Measurements from ENCODE around the gene STAT3.

STAT3 gene

DNA sequence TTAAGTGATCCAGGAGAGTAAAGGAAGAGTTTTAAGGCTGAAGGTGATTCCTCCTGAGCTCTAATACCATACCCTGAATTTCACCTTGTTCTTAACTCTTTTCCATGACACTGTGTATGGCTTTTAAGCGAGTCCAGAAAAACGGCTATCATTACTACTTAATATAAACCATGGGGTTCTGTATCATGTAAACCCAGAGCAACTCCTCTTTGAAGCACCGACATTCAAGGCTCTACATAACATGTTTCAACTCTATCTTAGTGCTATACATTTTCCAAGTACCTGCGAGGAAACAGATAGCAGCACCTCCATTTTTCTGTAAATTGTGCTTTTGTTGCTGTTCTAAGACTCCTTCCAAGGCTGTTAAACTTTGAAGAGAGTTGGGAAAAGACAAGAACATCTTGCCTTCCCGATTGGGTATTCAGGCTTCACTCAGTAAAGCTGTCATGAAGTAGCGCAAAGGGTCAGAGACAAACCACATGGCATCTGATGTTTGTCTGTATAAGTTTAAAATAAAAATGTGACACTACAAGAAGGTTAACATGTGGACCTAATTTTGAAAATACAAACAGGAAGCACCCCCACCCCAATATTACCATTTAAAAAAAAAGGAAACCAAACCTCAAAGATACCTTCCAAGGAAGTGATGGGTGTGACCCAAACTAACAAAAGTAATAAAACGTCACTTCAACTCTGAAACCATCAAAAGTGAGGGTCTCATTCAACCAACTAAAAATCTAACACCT, 115.9 kb downstream of the STAT3 start:
- CTCF ChIA-PET = interaction anchor here (0.5 kb wide), 1 partner anchor 8 kb away, joined by 3 read pairs; no protein-coding TSS in a partner anchor
- TF ChIP-seq CTBP1 (IDR thresholded peaks at IDR 0.05; ENCODE audit: borderline replicate concordance) = no peak
- no peak for TF ChIP-seq ZNF384 (IDR thresholded peaks at IDR 0.05)
- no peak for TF ChIP-seq L3MBTL2 (conservative IDR thresholded peaks at IDR 0.05)
- TF ChIP-seq NFRKB (IDR thresholded peaks at IDR 0.05) = no peak
- no peak for TF ChIP-seq LEF1 (IDR thresholded peaks at IDR 0.05; ENCODE audit: borderline replicate concordance)
- no peak for TF ChIP-seq ELF4 (IDR thresholded peaks at IDR 0.05)
- TF ChIP-seq BHLHE40 (IDR thresholded peaks at IDR 0.05; ENCODE audit: borderline replicate concordance) = no peak
- POLR2A ChIA-PET = no interaction called here
- DNase-seq (ENCODE audit: extremely low spot score) = no peak

- TF ChIP-seq ELF4 (IDR thresholded peaks at IDR 0.05) (no peak), L3MBTL2 (conservative IDR thresholded peaks at IDR 0.05) (no peak), BHLHE40 (IDR thresholded peaks at IDR 0.05; ENCODE audit: borderline replicate concordance) (no peak), TARDBP (IDR thresholded peaks at IDR 0.05) (no peak), FOXM1 (IDR thresholded peaks at IDR 0.05; ENCODE audit: borderline replicate concordance) (no peak), HDGF (IDR thresholded peaks at IDR 0.05; ENCODE audit: borderline replicate concordance) (no peak), FOXK2 (IDR thresholded peaks at IDR 0.05) (no peak), SP1 (IDR thresholded peaks at IDR 0.05) (no peak), NFRKB (IDR thresholded peaks at IDR 0.05) (no peak), ARNT (IDR thresholded peaks at IDR 0.05) (no peak), LEF1 (IDR thresholded peaks at IDR 0.05; ENCODE audit: borderline replicate concordance) (no peak), CTBP1 (IDR thresholded peaks at IDR 0.05; ENCODE audit: borderline replicate concordance) (no peak), FOXA1 (IDR thresholded peaks at IDR 0.05) (no peak), ZNF384 (IDR thresholded peaks at IDR 0.05) (no peak), SUZ12 (IDR thresholded peaks at IDR 0.05) (no peak)
- TF ChIP-seq, protein P1, sequence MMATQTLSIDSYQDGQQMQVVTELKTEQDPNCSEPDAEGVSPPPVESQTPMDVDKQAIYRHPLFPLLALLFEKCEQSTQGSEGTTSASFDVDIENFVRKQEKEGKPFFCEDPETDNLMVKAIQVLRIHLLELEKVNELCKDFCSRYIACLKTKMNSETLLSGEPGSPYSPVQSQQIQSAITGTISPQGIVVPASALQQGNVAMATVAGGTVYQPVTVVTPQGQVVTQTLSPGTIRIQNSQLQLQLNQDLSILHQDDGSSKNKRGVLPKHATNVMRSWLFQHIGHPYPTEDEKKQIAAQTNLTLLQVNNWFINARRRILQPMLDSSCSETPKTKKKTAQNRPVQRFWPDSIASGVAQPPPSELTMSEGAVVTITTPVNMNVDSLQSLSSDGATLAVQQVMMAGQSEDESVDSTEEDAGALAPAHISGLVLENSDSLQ (IDR thresholded peaks at IDR 0.05) = no peak
- DNase-seq (ENCODE audit: extremely low spot score) = no peak
- ChIA-PET POLR2A (interaction anchor here (1.4 to 1.9 kb wide), 2 partner anchors 49 to 151 kb away, joined by 3 to 5 read pairs; partner anchors contain the start of gene KAT2A), CTCF (no interaction called here)
Measured at GRCh38 chr17:42271779-42272035, 116.5 kb downstream of the STAT3 start.

DNA sequence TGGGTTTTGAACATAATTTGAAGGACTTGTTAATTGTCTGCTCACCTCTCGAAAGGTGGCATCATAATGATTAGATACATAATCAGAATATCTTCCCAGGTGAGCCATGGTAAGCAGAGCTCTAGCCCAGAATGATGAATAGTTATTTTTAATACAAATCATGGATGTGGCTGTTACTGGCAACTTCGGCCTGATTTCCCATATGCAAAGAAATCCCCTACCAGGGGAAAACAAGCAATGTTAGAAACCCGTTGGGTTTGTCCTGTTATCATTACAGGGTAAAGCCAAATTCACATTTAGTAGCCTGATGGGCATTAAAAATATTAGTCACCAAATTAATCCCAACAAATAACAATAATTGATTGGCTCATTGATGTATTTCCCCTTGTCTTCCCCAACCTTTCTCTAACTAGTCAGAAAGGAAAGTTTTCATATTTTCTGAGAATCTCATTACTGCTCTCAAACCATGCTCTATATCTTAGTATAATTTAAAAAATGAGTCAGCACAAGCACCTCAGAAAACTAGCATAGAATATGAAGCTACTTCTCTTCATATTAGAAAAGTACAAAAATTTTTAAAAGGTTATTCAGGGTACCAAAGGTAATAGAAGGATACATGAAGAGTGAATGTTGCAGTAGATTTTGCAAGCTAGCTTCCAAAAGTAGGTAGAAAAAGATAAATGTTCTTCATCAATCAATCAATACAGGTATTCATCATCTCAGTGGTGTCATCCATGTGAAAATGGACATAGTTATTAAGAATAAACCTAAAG, 117.0 kb downstream of the STAT3 start:
- CTCF ChIA-PET = interaction anchor here (1.0 kb wide), 1 partner anchor 8 kb away, joined by 3 read pairs; no protein-coding TSS in a partner anchor
- TF ChIP-seq, protein P1 (IDR thresholded peaks at IDR 0.05) = peak; percentile 16; the same call in 1 of the 2 replicates
- no peak for TF ChIP-seq CTBP1 (IDR thresholded peaks at IDR 0.05; ENCODE audit: borderline replicate concordance)
- POLR2A ChIA-PET = interaction anchor here (1.4 to 1.9 kb wide), 2 partner anchors 49 to 151 kb away, joined by 3 to 5 read pairs; partner anchors contain the start of gene KAT2A
- no peak for DNase-seq (ENCODE audit: extremely low spot score)

GRCh38 chr17:42270596-42270995, 117.6 kb downstream of the STAT3 start:
- TF ChIP-seq FOXA1 (IDR thresholded peaks at IDR 0.05) (no peak), FOXK2 (IDR thresholded peaks at IDR 0.05) (no peak), HDGF (IDR thresholded peaks at IDR 0.05; ENCODE audit: borderline replicate concordance) (no peak), BHLHE40 (IDR thresholded peaks at IDR 0.05; ENCODE audit: borderline replicate concordance) (no peak), ZNF384 (IDR thresholded peaks at IDR 0.05) (no peak)
- DNase-seq (ENCODE audit: extremely low spot score) = no peak
- CTCF ChIA-PET = interaction anchor here (0.5 to 1.0 kb wide), 2 partner anchors 9 to 278 kb away, joined by 3 read pairs; no protein-coding TSS in a partner anchor
- POLR2A ChIA-PET = interaction anchor here (1.3 to 1.9 kb wide), 3 partner anchors 12 to 150 kb away, joined by 3 to 5 read pairs (median 5); partner anchors contain the start of gene KAT2A

- POLR2A ChIA-PET = interaction anchor here (1.3 to 1.9 kb wide), 2 partner anchors 11 to 48 kb away, joined by 5 read pairs; no protein-coding TSS in a partner anchor
- TF ChIP-seq, protein P1 (IDR thresholded peaks at IDR 0.05) = no peak
- no peak for TF ChIP-seq FOXK2 (IDR thresholded peaks at IDR 0.05)
- TF ChIP-seq L3MBTL2 (conservative IDR thresholded peaks at IDR 0.05) = no peak
- no peak for TF ChIP-seq LEF1 (IDR thresholded peaks at IDR 0.05; ENCODE audit: borderline replicate concordance)
- CTCF ChIA-PET = interaction anchor here (0.5 to 1.0 kb wide), 2 partner anchors 10 to 278 kb away, joined by 3 read pairs; no protein-coding TSS in a partner anchor
- no peak for DNase-seq (ENCODE audit: extremely low spot score)
Measured at GRCh38 chr17:42270170-42270535, 118.1 kb downstream of the STAT3 start.

DNA sequence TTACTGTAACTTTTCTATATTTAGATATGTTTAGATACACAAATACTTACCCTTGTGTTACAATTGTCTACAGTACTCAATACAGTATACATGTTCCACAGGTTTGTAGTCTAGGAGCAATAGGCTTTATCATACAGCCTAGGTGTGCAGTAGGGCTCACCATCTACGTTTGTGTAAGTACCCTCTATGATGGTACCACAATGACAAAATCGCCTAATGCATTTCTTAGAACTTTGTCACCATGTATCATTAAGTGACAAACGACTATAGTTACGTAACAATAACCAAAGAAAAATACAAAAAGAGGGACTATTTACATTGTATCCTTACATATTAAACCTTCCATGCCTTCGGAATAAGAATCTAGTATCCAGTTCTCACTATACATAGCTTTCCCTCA, 120.0 kb downstream of the STAT3 start:
- POLR2A ChIA-PET = no interaction called here
- no peak for DNase-seq (ENCODE audit: extremely low spot score)
- TF ChIP-seq HDGF (IDR thresholded peaks at IDR 0.05; ENCODE audit: borderline replicate concordance) (no peak), FOXK2 (IDR thresholded peaks at IDR 0.05) (no peak), NFRKB (IDR thresholded peaks at IDR 0.05) (no peak), FOXM1 (IDR thresholded peaks at IDR 0.05; ENCODE audit: borderline replicate concordance) (no peak), SUZ12 (IDR thresholded peaks at IDR 0.05) (no peak)
- CTCF ChIA-PET = interaction anchor here (1.9 kb wide), 1 partner anchor 17 kb away, joined by 6 read pairs; no protein-coding TSS in a partner anchor

Data from HEK293T (cell line).